Measurements from ENCODE around the gene RPS3. TPM values are rescaled to one million over a fixed set of nuclear protein-coding genes. Genes with fewer than 3 reads are reported as not detected.

RPS3 gene
- total and polyA plus RNA-seq, 9 of the 15 experiments (the other 6 are each of a cell fraction or from before 2014, with no cell fraction given) = 2,700 to 5,771 (median 3,679) TPM

DNA sequence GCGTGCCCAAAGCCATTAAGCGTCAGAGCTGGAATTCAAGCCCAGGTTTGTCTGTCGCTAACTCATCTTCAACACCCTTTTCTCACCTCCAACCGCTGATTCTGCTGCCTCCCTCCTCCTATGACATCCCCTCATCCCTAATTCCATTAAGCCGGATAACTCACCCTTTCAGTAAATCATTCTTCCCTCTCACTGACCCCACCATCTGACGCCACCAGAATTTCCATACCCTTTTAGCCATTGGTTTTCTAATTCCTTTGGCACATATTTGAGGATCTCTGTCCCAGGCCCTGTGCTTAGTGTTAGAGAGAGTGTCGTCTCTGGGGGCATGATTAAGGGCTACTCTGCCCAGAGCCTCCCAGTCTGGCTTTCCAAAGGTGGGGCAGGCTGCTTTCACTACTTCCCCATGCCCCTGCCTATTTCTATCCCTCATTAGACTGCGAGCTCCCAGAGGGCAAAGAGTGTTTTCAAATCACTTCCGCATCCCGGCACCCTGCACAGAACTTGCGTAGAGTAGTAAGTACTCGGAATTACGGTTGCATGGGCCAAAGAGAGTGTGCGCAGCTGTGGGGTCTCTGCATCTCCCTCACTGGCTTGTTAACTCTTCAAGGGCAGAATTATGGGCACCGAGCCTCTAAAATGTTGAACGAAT, 29.8 kb downstream of the RPS3 start (continued):
- TF ChIP-seq POLR2G (IDR thresholded peaks at IDR 0.05; ENCODE audit: low read depth, low read length) = no peak
- TF ChIP-seq HDAC3 (IDR thresholded peaks at IDR 0.05; ENCODE audit: borderline replicate concordance, partially characterized antibody) = no peak
- no peak for TF ChIP-seq ZNF699 (CRISPR knock-in tag; IDR thresholded peaks at IDR 0.05; ENCODE audit: insufficient replicate concordance)
- TF ChIP-seq, protein P1, sequence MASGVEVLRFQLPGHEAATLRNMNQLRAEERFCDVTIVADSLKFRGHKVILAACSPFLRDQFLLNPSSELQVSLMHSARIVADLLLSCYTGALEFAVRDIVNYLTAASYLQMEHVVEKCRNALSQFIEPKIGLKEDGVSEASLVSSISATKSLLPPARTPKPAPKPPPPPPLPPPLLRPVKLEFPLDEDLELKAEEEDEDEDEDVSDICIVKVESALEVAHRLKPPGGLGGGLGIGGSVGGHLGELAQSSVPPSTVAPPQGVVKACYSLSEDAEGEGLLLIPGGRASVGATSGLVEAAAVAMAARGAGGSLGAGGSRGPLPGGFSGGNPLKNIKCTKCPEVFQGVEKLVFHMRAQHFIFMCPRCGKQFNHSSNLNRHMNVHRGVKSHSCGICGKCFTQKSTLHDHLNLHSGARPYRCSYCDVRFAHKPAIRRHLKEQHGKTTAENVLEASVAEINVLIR (CRISPR knock-in tag; IDR thresholded peaks at IDR 0.05) = no peak
- TF ChIP-seq CCNT2 (IDR thresholded peaks at IDR 0.05; ENCODE audit: borderline replicate concordance, extremely low read depth, insufficient read length, low read depth, low read length) = no peak

DNA sequence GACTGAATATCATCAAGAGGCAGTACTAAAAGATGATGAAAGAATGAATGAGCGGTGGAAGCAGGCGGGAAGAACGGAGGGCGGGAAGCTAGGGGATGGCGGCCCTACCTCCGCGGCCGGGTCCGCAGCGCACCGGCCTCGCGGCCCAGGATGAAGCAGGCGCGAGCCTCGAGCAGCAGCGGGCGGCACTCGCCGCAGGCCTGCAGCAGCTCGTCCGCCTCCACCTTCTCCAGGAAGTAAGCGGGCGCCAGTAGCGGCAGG, 30.3 kb downstream of the RPS3 start:
- Histone ChIP-seq H3K27ac (ENCODE audit: extremely low read depth, low read depth, low read length) (no peak overlapping the region), H3K79me2 (ENCODE audit: control insufficient read depth, insufficient read depth, low read length) (no peaks in the 10 kb centered on the region), H3K4me1 (replicated peaks in 1 of 2; ENCODE audit: control insufficient read depth in 2 of 2, insufficient read depth in 2 of 2, low read length in 2 of 2) (peaks cover 0 to 16% of the 10 kb centered on the region in 2 experiments; a peak in 4 of 5 replicates), H3K36me3 (ENCODE audit: control insufficient read depth, insufficient read depth, low read length) (no peaks in the 10 kb centered on the region), H2AFZ (ENCODE audit: low read depth, low read length) (no peak overlapping the region), H3K9me3 (replicated peaks; ENCODE audit: control insufficient read depth, insufficient read depth, low read depth, low read length) (no peaks in the 10 kb centered on the region), H3K9ac (ENCODE audit: insufficient read depth in 1 of 2, low read depth in 2 of 2, low read length in 2 of 2) (no peak overlapping the region), H3K27me3 (ENCODE audit: control insufficient read depth in 2 of 2, insufficient read depth in 2 of 2, low read length in 2 of 2) (peaks cover 4 to 22% of the 10 kb centered on the region in 2 experiments; a peak in 4 of 5 replicates), H3K4me2 (ENCODE audit: insufficient read depth, low read length) (no peak overlapping the region), H4K20me1 (replicated peaks; ENCODE audit: control insufficient read depth, insufficient read depth, low read length) (no peaks in the 10 kb centered on the region; the same call in 1 of the 2 replicates), H3K4me3 (no peak overlapping the region), H3K9me1 (ENCODE audit: control insufficient read depth, insufficient read depth, low read length) (no peaks in the 10 kb centered on the region)
- FAIRE-seq (no peak), ATAC-seq (no peak), DNase-seq (ENCODE audit: extremely low read depth in 1 of 4, low spot score in 3 of 4) (no peak)
- TF ChIP-seq, protein P2, sequence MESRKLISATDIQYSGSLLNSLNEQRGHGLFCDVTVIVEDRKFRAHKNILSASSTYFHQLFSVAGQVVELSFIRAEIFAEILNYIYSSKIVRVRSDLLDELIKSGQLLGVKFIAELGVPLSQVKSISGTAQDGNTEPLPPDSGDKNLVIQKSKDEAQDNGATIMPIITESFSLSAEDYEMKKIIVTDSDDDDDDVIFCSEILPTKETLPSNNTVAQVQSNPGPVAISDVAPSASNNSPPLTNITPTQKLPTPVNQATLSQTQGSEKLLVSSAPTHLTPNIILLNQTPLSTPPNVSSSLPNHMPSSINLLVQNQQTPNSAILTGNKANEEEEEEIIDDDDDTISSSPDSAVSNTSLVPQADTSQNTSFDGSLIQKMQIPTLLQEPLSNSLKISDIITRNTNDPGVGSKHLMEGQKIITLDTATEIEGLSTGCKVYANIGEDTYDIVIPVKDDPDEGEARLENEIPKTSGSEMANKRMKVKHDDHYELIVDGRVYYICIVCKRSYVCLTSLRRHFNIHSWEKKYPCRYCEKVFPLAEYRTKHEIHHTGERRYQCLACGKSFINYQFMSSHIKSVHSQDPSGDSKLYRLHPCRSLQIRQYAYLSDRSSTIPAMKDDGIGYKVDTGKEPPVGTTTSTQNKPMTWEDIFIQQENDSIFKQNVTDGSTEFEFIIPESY (CRISPR knock-in tag; IDR thresholded peaks at IDR 0.05) = peak; percentile 83; the same call in 1 of the 2 replicates
- TF ChIP-seq PHF21A (IDR thresholded peaks at IDR 0.05; ENCODE audit: borderline replicate concordance, low read depth) = no peak
- 83% methylated on average over 13 of the region's 25 CpGs for WGBS (ENCODE audit: insufficient coverage, low coverage, missing lambda C conversion rate)
- no TSS peak for BruUV-seq (replicated peaks)
- in situ Hi-C loops (cut with MboI) = loop anchor here (25.0 kb wide), 1 partner anchor 433 kb away; no protein-coding TSS in a partner anchor
- ChIA-PET CTCF (ENCODE audit: low intra/inter-chr PET ratio) (no interaction called here), POLR2A (no interaction called here)
- intact Hi-C loops (cut with micrococcal nuclease) = no loop called here

All from K562 (cell line).